ENCODE data around the gene SAMSN1.
"Not testable (repeated sequence)": the region's sequence is repeated elsewhere in the genome, so short reads cannot be mapped to it uniquely, and the experiment has no call there.

The SAMSN1 gene

GRCh38 chr21:14527696-14528652 is 18.1 kb downstream of the SAMSN1 start:
- no peak for DNase-seq (ENCODE audit: low spot score)

- no peak for DNase-seq (ENCODE audit: low spot score)
Measured at GRCh38 chr21:14526836-14527695, 19.0 kb downstream of the SAMSN1 start.

- no peak for DNase-seq (ENCODE audit: low spot score)
Measured at GRCh38 chr21:14526199-14526598, 19.9 kb downstream of the SAMSN1 start.

- no peak for DNase-seq (ENCODE audit: low spot score)
Measured at GRCh38 chr21:14523234-14523633, 22.9 kb downstream of the SAMSN1 start.

GRCh38 chr21:14522736-14523135 is 23.4 kb downstream of the SAMSN1 start:
- no peak for DNase-seq (ENCODE audit: low spot score)

- no peak for DNase-seq (ENCODE audit: low spot score)
Measured at GRCh38 chr21:14520535-14520934, 25.6 kb downstream of the SAMSN1 start.

- DNase-seq (ENCODE audit: low spot score), result no peak
Measured at GRCh38 chr21:14519000-14519399, 27.1 kb downstream of the SAMSN1 start.

- no peak for DNase-seq (ENCODE audit: low spot score)
Measured at GRCh38 chr21:14513804-14514203, 32.3 kb downstream of the SAMSN1 start.

GRCh38 chr21:14506859-14507457 is 39.2 kb downstream of the SAMSN1 start:
- DNase-seq (ENCODE audit: low spot score), result not testable (repeated sequence)

- no peak for DNase-seq (ENCODE audit: low spot score)
Measured at GRCh38 chr21:14500873-14501272, 45.2 kb downstream of the SAMSN1 start.

GRCh38 chr21:14499316-14499715 is 46.8 kb downstream of the SAMSN1 start:
- no peak for DNase-seq (ENCODE audit: low spot score)

GRCh38 chr21:14497825-14498224 is 48.3 kb downstream of the SAMSN1 start:
- DNase-seq (ENCODE audit: low spot score), result no peak

GRCh38 chr21:14495075-14495474 is 51.0 kb downstream of the SAMSN1 start:
- no peak for DNase-seq (ENCODE audit: low spot score)

GRCh38 chr21:14494181-14494580 is 51.9 kb downstream of the SAMSN1 start:
- DNase-seq (ENCODE audit: low spot score), result not testable (repeated sequence)

GRCh38 chr21:14493731-14494130 is 52.4 kb downstream of the SAMSN1 start:
- DNase-seq (ENCODE audit: low spot score), result no peak

GRCh38 chr21:14492931-14493330 is 53.2 kb downstream of the SAMSN1 start:
- no peak for DNase-seq (ENCODE audit: low spot score)

GRCh38 chr21:14491269-14491681 is 54.8 kb downstream of the SAMSN1 start:
- no peak for DNase-seq (ENCODE audit: low spot score)

GRCh38 chr21:14488672-14489204 is 57.4 kb downstream of the SAMSN1 start:
- no peak for DNase-seq (ENCODE audit: low spot score)

GRCh38 chr21:14487490-14488432 is 58.4 kb downstream of the SAMSN1 start:
- no peak for DNase-seq (ENCODE audit: low spot score)

- no peak for DNase-seq (ENCODE audit: low spot score)
Measured at GRCh38 chr21:14486869-14487268, 59.2 kb downstream of the SAMSN1 start.

Measured in AG08395 (cell line).